H1 (cell line): ENCODE measurements around the gene MYOZ2. TPM values are rescaled to one million over a fixed set of nuclear protein-coding genes. Genes with fewer than 3 reads are reported as not detected.

Experiments used
- CTCF ChIA-PET: fragments of 300-600 bp; sonication (Branson Sonifier 250); formaldehyde crosslinking; loops from one replicate; lab custom pipeline; 2021; ENCODE audit not compliant: partially characterized antibody; lab: Charles Lee
- POLR2A ChIA-PET: fragments of 300-600 bp; sonication (Branson Sonifier 250); formaldehyde crosslinking; loops from one replicate; lab custom pipeline; 2021; ENCODE audit warnings: inconsistent platforms; ENCODE audit not compliant: partially characterized antibody; lab: Charles Lee
- DNase-seq, 2 experiments: peaks; one replicate each; pipeline versions ENCODE4 v3.0.0 to v3.0.0-alpha.2; 2010 to 2022; ENCODE audit warnings: low spot score in 2 of 2, low read depth in 1 of 2, mixed read lengths in 1 of 2
- FAIRE-seq: peaks from 2 replicates; lab custom pipeline; 2011; peaks lifted over from hg19 to GRCh38; lab: Jason Lieb, UNC
- H2AFZ ChIP-seq: 2 replicates; pipeline ENCODE4 v1.8.1; 2012; ENCODE audit warnings: low read length, inconsistent platforms
- H2AK5ac ChIP-seq: 2 replicates; pipeline ENCODE4 v1.6.1; 2013; ENCODE audit warnings: low read depth, low read length
- H2BK120ac ChIP-seq: replicated peaks from 2 replicates; pipeline ENCODE3; 2013; ENCODE audit warnings: low read depth, low read length, inconsistent platforms
- H2BK12ac ChIP-seq: 2 replicates; pipeline ENCODE4 v1.6.1; 2013; ENCODE audit warnings: low read depth, low read length
- H2BK15ac ChIP-seq: 2 replicates; pipeline ENCODE4 v1.6.1; 2013; ENCODE audit warnings: low read length
- H2BK20ac ChIP-seq: 2 replicates; pipeline ENCODE4 v1.6.1; 2013; ENCODE audit warnings: low read length
- H2BK5ac ChIP-seq: 2 replicates; pipeline ENCODE4 v1.6.1; 2013; ENCODE audit warnings: low read depth, low read length
- H3K14ac ChIP-seq: 2 replicates; pipeline ENCODE4 v1.6.1; 2013; ENCODE audit warnings: inconsistent platforms; ENCODE audit not compliant: insufficient read length
- H3K18ac ChIP-seq: 2 replicates; pipeline ENCODE4 v1.6.1; 2013; ENCODE audit warnings: low read length; ENCODE audit errors: extremely low read depth
- H3K23ac ChIP-seq: 2 replicates; pipeline ENCODE4 v1.6.1; 2013; ENCODE audit warnings: inconsistent platforms; ENCODE audit not compliant: insufficient read length
- H3K23me2 ChIP-seq: 2 replicates; pipeline ENCODE4 v1.6.1; 2013; ENCODE audit warnings: low read depth, low read length
- H3K27ac ChIP-seq: 2 replicates; pipeline ENCODE4 v1.6.1; 2011; ENCODE audit warnings: low read depth, low read length, inconsistent platforms
- H3K27me3 ChIP-seq, 4 experiments: replicated peaks in 1 of 4; 1 replicate in 1 of 4; 2 replicates in 3 of 4; pipeline versions ENCODE4 v1.6.1 to v1.8.1; 2011 to 2013; ENCODE audit warnings: low read length in 3 of 4, mild to moderate bottlenecking in 3 of 4, inconsistent platforms in 2 of 4, mixed read lengths in 2 of 4, moderate library complexity in 1 of 4; ENCODE audit not compliant: control insufficient read depth in 3 of 4, insufficient read depth in 3 of 4; ENCODE audit errors: extremely low read depth in 1 of 4
- H3K36me3 ChIP-seq, 4 experiments: 2 replicates each; pipeline versions ENCODE4 v1.6.1 to v1.8.1; 2011 to 2013; ENCODE audit warnings: mild to moderate bottlenecking in 4 of 4, low read length in 3 of 4, moderate library complexity in 2 of 4, control low read depth in 1 of 4, inconsistent platforms in 1 of 4; ENCODE audit not compliant: insufficient read depth in 4 of 4, control insufficient read depth in 2 of 4
- H3K4ac ChIP-seq: replicated peaks from 2 replicates; pipeline ENCODE3; 2013; ENCODE audit warnings: low read length, low read depth, mixed read lengths, inconsistent platforms; ENCODE audit not compliant: insufficient read length
- H3K4me1 ChIP-seq, 4 experiments: replicated peaks in 1 of 4; 1 replicate in 1 of 4; 2 replicates in 3 of 4; pipeline versions ENCODE4 v1.6.1 to v1.8.1; 2011 to 2013; ENCODE audit warnings: low read length in 3 of 4, inconsistent platforms in 2 of 4, mixed read lengths in 1 of 4; ENCODE audit not compliant: insufficient read depth in 4 of 4, control insufficient read depth in 3 of 4
- H3K4me2 ChIP-seq, 2 experiments: 2 replicates each; pipeline versions ENCODE4 v1.6.1 to v1.8.1; 2011 to 2013; ENCODE audit warnings: low read depth in 2 of 2, low read length in 2 of 2, control low read depth in 1 of 2, inconsistent platforms in 1 of 2, mild to moderate bottlenecking in 1 of 2; ENCODE audit not compliant: insufficient read depth in 1 of 2
- H3K4me3 ChIP-seq, 4 experiments: fragments of 200-600, 300-600 bp in 1 of 4; sonication (generic), shearing (Covaris generic), sonication (Bioruptor Twin) in 1 of 4; 2 replicates each; pipeline versions ENCODE4 v1.5.1 to v1.8.1; 2011 to 2016; ENCODE audit warnings: low read length in 4 of 4, low read depth in 3 of 4, control low read depth in 2 of 4, inconsistent platforms in 2 of 4, mild to moderate bottlenecking in 2 of 4, mixed read lengths in 1 of 4, moderate library complexity in 1 of 4; ENCODE audit not compliant: insufficient read depth in 2 of 4; ENCODE audit errors: extremely low read depth in 1 of 4
- H3K56ac ChIP-seq: replicated peaks from 2 replicates; pipeline ENCODE3; 2013; ENCODE audit warnings: low read depth, mild to moderate bottlenecking, mixed read lengths, low read length, inconsistent platforms; ENCODE audit not compliant: insufficient read length
- H3K79me1 ChIP-seq: 2 replicates; pipeline ENCODE4 v1.6.1; 2013; ENCODE audit warnings: low read depth, low read length, control low read depth
- H3K79me2 ChIP-seq, 2 experiments: 2 replicates each; pipeline versions ENCODE4 v1.6.1 to v1.8.1; 2012 to 2013; ENCODE audit warnings: low read length in 2 of 2, mild to moderate bottlenecking in 2 of 2, inconsistent platforms in 1 of 2; ENCODE audit not compliant: insufficient read depth in 2 of 2, control insufficient read depth in 1 of 2
- H3K9ac ChIP-seq, 4 experiments: replicated peaks in 1 of 4; 1 replicate in 1 of 4; 2 replicates in 3 of 4; pipeline versions ENCODE4 v1.6.1 to v1.8.1; 2011 to 2013; ENCODE audit warnings: low read depth in 3 of 4, low read length in 3 of 4, control low read depth in 2 of 4, mild to moderate bottlenecking in 2 of 4, moderate library complexity in 2 of 4, inconsistent platforms in 1 of 4; ENCODE audit errors: extremely low read depth in 1 of 4
- H3K9me3 ChIP-seq, 2 experiments: 2 replicates each; pipeline versions ENCODE4 v1.6.1 to v1.8.1; 2012 to 2013; ENCODE audit warnings: mild to moderate bottlenecking in 2 of 2, moderate library complexity in 2 of 2, control low read depth in 1 of 2, inconsistent platforms in 1 of 2, low read depth in 1 of 2, low read length in 1 of 2, mixed read lengths in 1 of 2; ENCODE audit not compliant: insufficient read depth in 2 of 2
- H4K20me1 ChIP-seq, 2 experiments: replicated peaks in 1 of 2; 2 replicates each; pipeline versions ENCODE3 to v1.8.1; 2011 to 2013; ENCODE audit warnings: inconsistent platforms in 2 of 2, low read length in 2 of 2, mild to moderate bottlenecking in 1 of 2; ENCODE audit not compliant: insufficient read depth in 2 of 2, control insufficient read depth in 1 of 2
- H4K5ac ChIP-seq: 2 replicates; pipeline ENCODE4 v1.6.1; 2013; ENCODE audit warnings: low read length, low read depth, mixed read lengths, inconsistent platforms; ENCODE audit not compliant: insufficient read length
- H4K8ac ChIP-seq: 2 replicates; pipeline ENCODE4 v1.8.0; 2013; ENCODE audit warnings: mild to moderate bottlenecking, moderate library complexity, low read length, inconsistent platforms; ENCODE audit not compliant: insufficient read depth; ENCODE audit errors: extremely low read depth
- H4K91ac ChIP-seq: replicated peaks from 2 replicates; pipeline ENCODE3; 2013; ENCODE audit warnings: low read length, mixed read lengths, inconsistent platforms; ENCODE audit not compliant: insufficient read length
- CBX5 ChIP-seq: fragments of 300-800, 300-1000 bp; sonication (generic); IDR thresholded peaks from 2 replicates; pipeline ENCODE4 v1.7.1; 2016; ENCODE audit warnings: antibody characterized with exemption, low read length, low read depth
- CHD1 ChIP-seq: IDR thresholded peaks from 2 replicates; pipeline ENCODE4 v1.6.1; 2012; ENCODE audit warnings: low read depth, low read length, improper control_type of control experiment
- GABPA ChIP-seq: IDR thresholded peaks from 2 replicates; pipeline ENCODE4 v1.6.1; 2011; ENCODE audit warnings: mild to moderate bottlenecking, low read length, moderate library complexity, borderline replicate concordance; ENCODE audit not compliant: insufficient read depth
- GTF2F1 ChIP-seq: IDR thresholded peaks from 2 replicates; pipeline ENCODE4 v1.6.1; 2012; ENCODE audit warnings: low read depth, low read length, improper control_type of control experiment, borderline replicate concordance
- MAFK ChIP-seq: IDR thresholded peaks from 2 replicates; pipeline ENCODE4 v1.6.1; 2012; ENCODE audit warnings: low read depth, mild to moderate bottlenecking, improper control_type of control experiment, low read length
- NANOG ChIP-seq: IDR thresholded peaks from 2 replicates; pipeline ENCODE4 v1.6.1; 2011; ENCODE audit warnings: low read length, low read depth, mild to moderate bottlenecking, inconsistent platforms; ENCODE audit not compliant: insufficient read depth, poor library complexity, severe bottlenecking
- RFX5 ChIP-seq: IDR thresholded peaks from 2 replicates; pipeline ENCODE4 v1.6.1; 2011; ENCODE audit warnings: low read depth, low read length, improper control_type of control experiment, borderline replicate concordance
- RNF2 ChIP-seq: fragments of 200-900, 300-1000 bp; sonication (generic); IDR thresholded peaks from 2 replicates; pipeline ENCODE4 v1.7.1; 2016; ENCODE audit warnings: borderline replicate concordance, low read depth, mild to moderate bottlenecking, antibody characterized with exemption, low read length; ENCODE audit not compliant: poor library complexity, severe bottlenecking; ENCODE audit errors: missing control alignments
- RXRA ChIP-seq: IDR thresholded peaks from 2 replicates; pipeline ENCODE4 v1.6.1; 2011; ENCODE audit warnings: low read depth, mild to moderate bottlenecking, low read length, moderate library complexity; ENCODE audit not compliant: insufficient read depth
- SIRT6 ChIP-seq: IDR thresholded peaks from one replicate; pipeline ENCODE4 v1.7.1; 2012; ENCODE audit warnings: low read length, inconsistent platforms
- TAF1 ChIP-seq: IDR thresholded peaks from 2 replicates; pipeline ENCODE4 v1.6.1; 2011; ENCODE audit warnings: mild to moderate bottlenecking, low read depth, low read length
- TAF7 ChIP-seq: optimal IDR thresholded peaks from 2 replicates; pipeline ENCODE3; 2011; ENCODE audit warnings: low read depth, mild to moderate bottlenecking, inconsistent platforms, low read length, moderate library complexity, borderline replicate concordance
- TEAD4 ChIP-seq: IDR thresholded peaks from 2 replicates; pipeline ENCODE4 v1.6.1; 2012; ENCODE audit warnings: low read depth, low read length, inconsistent platforms, mixed read lengths
- WGBS, 2 experiments: shearing (Covaris generic) in 1 of 2; methylation state at CpG; one replicate each; pipeline versions ENCODE4 v1.1.6 to v1.1.7; 2013 to 2015; ENCODE audit warnings: low lambda C conversion rate in 2 of 2, mixed read lengths in 2 of 2, inconsistent platforms in 1 of 2, low coverage in 1 of 2, missing lambda C conversion rate in 1 of 2; ENCODE audit not compliant: insufficient replicate concordance in 2 of 2, insufficient coverage in 1 of 2, insufficient read length in 1 of 2; ENCODE audit errors: extremely low coverage in 1 of 2, missing lambda C conversion rate in 1 of 2; 5-methylcytosine and 5-hydroxymethylcytosine counted together
- polyA plus RNA-seq, 7 experiments: library from polyadenylated mRNA; depleted of rRNA in 3 of 7; stranded (reverse) in 5 of 7; unstranded in 2 of 7; fragments of >200 nt in 5 of 7; fragments of 200-250 nt in 2 of 7; gene quantifications; 1 replicate in 5 of 7; 2 replicates in 1 of 7; 4 replicates in 1 of 7; pipeline versions ENCODE4 v1.2.1 to v1.2.3, GENCODE V29; 2011 to 2013; ENCODE audit warnings: missing spikeins in 2 of 7, mixed read lengths in 2 of 7
- total RNA-seq: library from RNA; stranded (reverse); fragmentation: NEBNext Ultra II Directional; extraction: Animal tissue kit (Norgen Biotek cat#: 25700); gene quantifications from 2 replicates; pipeline ENCODE4 v1.2.1, GENCODE V29; 2021

The MYOZ2 gene
- total and polyA plus RNA-seq, 2 of the 8 experiments (the other 6 are each of a cell fraction or from before 2014, with no cell fraction given): not detected

- H4K20me1 ChIP-seq: no peaks in the 10 kb centered on the region
- no peak overlapping the region for H3K18ac ChIP-seq
- no peak overlapping the region for H4K5ac ChIP-seq
- no peaks in the 10 kb centered on the region for H3K27me3 ChIP-seq
- H2AFZ ChIP-seq: no peak overlapping the region
- H2BK12ac ChIP-seq: no peak overlapping the region
- no peak overlapping the region for H3K4ac ChIP-seq
- FAIRE-seq (no peak), DNase-seq (no peak)
- no peak overlapping the region for H3K14ac ChIP-seq
- no peaks in the 10 kb centered on the region for H3K9me3 ChIP-seq
- no peak overlapping the region for H3K4me3 ChIP-seq
- no peak overlapping the region for H3K27ac ChIP-seq
- H2BK5ac ChIP-seq: no peak overlapping the region
- 93% methylated on average over 5 of the region's 5 CpGs; no CpG with 5 or more reads in 1 of the 2 experiments for WGBS, 2 experiments
- H3K23ac ChIP-seq: no peak overlapping the region
- H3K79me1 ChIP-seq: no peaks in the 10 kb centered on the region
- no peaks in the 10 kb centered on the region for H3K79me2 ChIP-seq
- H2BK15ac ChIP-seq: no peak overlapping the region
- no peak overlapping the region for H2BK120ac ChIP-seq
- no peak overlapping the region for H3K4me2 ChIP-seq
- H2AK5ac ChIP-seq: no peak overlapping the region
- no peaks in the 10 kb centered on the region for H3K23me2 ChIP-seq
- no peak overlapping the region for H3K56ac ChIP-seq
- no peak overlapping the region for H2BK20ac ChIP-seq
- no peaks in the 10 kb centered on the region for H3K4me1 ChIP-seq
- POLR2A ChIA-PET: no interaction called here
- no peak overlapping the region for H4K8ac ChIP-seq
- no peak overlapping the region for H3K9ac ChIP-seq
- CTCF ChIA-PET: interaction anchor here (0.6 to 1.3 kb wide), 2 partner anchors 15 to 474 kb away, joined by 3 read pairs; no protein-coding TSS in a partner anchor
- no peaks in the 10 kb centered on the region for H3K36me3 ChIP-seq
- H4K91ac ChIP-seq: no peak overlapping the region
- no peak for TF ChIP-seq TAF1
- TF ChIP-seq MAFK: no peak
- no peak for TF ChIP-seq TAF7
- no peak for TF ChIP-seq SIRT6
- no peak for TF ChIP-seq RXRA
- no peak for TF ChIP-seq NANOG
- no peak for TF ChIP-seq CBX5
- no peak for TF ChIP-seq RFX5
- TF ChIP-seq RNF2: no peak
- TF ChIP-seq CHD1: no peak
- TF ChIP-seq TEAD4: no peak
- no peak for TF ChIP-seq GABPA
- TF ChIP-seq GTF2F1: no peak
These were observed 42.4 kb upstream of the MYOZ2 start for GRCh38 chr4:119093042-119093827.
